Measurements from ENCODE around the gene PSMA1.

PSMA1 gene

GRCh38 chr11:14522245-14522644, 2.1 kb upstream of the PSMA1 start:
- H3K4me3 ChIP-seq (ENCODE audit: severe bottlenecking) = no peak overlapping the region
- no peaks in the 10 kb centered on the region for H3K27me3 ChIP-seq (ENCODE audit: insufficient read depth, poor library complexity, severe bottlenecking)
- TF ChIP-seq CTCF (IDR thresholded peaks at IDR 0.05; ENCODE audit: poor library complexity, severe bottlenecking) = no peak
- H3K27ac ChIP-seq (ENCODE audit: poor library complexity, severe bottlenecking) = no peak overlapping the region
- H3K4me1 ChIP-seq (ENCODE audit: insufficient read depth, poor library complexity, severe bottlenecking) = peaks cover 5% of the 10 kb centered on the region
- peaks cover 20% of the 10 kb centered on the region for H3K36me3 ChIP-seq (ENCODE audit: low read depth)
- no peak for DNase-seq (ENCODE audit: low spot score)
- no peak for ATAC-seq (ENCODE audit: low read depth)
- no peaks in the 10 kb centered on the region for H3K9me3 ChIP-seq (ENCODE audit: severe bottlenecking)

GRCh38 chr11:14520747-14521151, 563 bp upstream of the PSMA1 start:
- H3K4me1 ChIP-seq (ENCODE audit: insufficient read depth, poor library complexity, severe bottlenecking) = peaks cover 5% of the 10 kb centered on the region
- H3K4me3 ChIP-seq (ENCODE audit: severe bottlenecking) = peak overlapping the region; percentile 63
- ATAC-seq (ENCODE audit: low read depth) (no peak), DNase-seq (ENCODE audit: low spot score) (no peak)
- peak overlapping the region; percentile 75 for H3K27ac ChIP-seq (ENCODE audit: poor library complexity, severe bottlenecking)
- H3K9me3 ChIP-seq (ENCODE audit: severe bottlenecking) = no peaks in the 10 kb centered on the region
- H3K27me3 ChIP-seq (ENCODE audit: insufficient read depth, poor library complexity, severe bottlenecking) = no peaks in the 10 kb centered on the region
- H3K36me3 ChIP-seq (ENCODE audit: low read depth) = peaks cover 35% of the 10 kb centered on the region
- no peak for TF ChIP-seq CTCF (IDR thresholded peaks at IDR 0.05; ENCODE audit: poor library complexity, severe bottlenecking)

- Histone ChIP-seq H3K27ac (ENCODE audit: poor library complexity, severe bottlenecking) (peak overlapping the region; percentile 75), H3K9me3 (ENCODE audit: severe bottlenecking) (no peaks in the 10 kb centered on the region), H3K27me3 (ENCODE audit: insufficient read depth, poor library complexity, severe bottlenecking) (no peaks in the 10 kb centered on the region), H3K4me3 (ENCODE audit: severe bottlenecking) (peak overlapping the region; percentile 63), H3K4me1 (ENCODE audit: insufficient read depth, poor library complexity, severe bottlenecking) (peaks cover 5% of the 10 kb centered on the region), H3K36me3 (ENCODE audit: low read depth) (peaks cover 46% of the 10 kb centered on the region)
- DNase-seq (ENCODE audit: low spot score) (no peak), ATAC-seq (ENCODE audit: low read depth) (peak; percentile 21)
- no peak for TF ChIP-seq CTCF (IDR thresholded peaks at IDR 0.05; ENCODE audit: poor library complexity, severe bottlenecking)
Measured at GRCh38 chr11:14519597-14519916, 629 bp downstream of the PSMA1 start.

- H3K27me3 ChIP-seq (ENCODE audit: insufficient read depth, poor library complexity, severe bottlenecking) = no peaks in the 10 kb centered on the region
- no peak for TF ChIP-seq CTCF (IDR thresholded peaks at IDR 0.05; ENCODE audit: poor library complexity, severe bottlenecking)
- peak overlapping the region; percentile 75 for H3K27ac ChIP-seq (ENCODE audit: poor library complexity, severe bottlenecking)
- peak overlapping the region; percentile 63 for H3K4me3 ChIP-seq (ENCODE audit: severe bottlenecking)
- DNase-seq (ENCODE audit: low spot score) = no peak
- ATAC-seq (ENCODE audit: low read depth) = no peak
- peaks cover 53% of the 10 kb centered on the region for H3K36me3 ChIP-seq (ENCODE audit: low read depth)
- H3K4me1 ChIP-seq (ENCODE audit: insufficient read depth, poor library complexity, severe bottlenecking) = peaks cover 5% of the 10 kb centered on the region
- no peaks in the 10 kb centered on the region for H3K9me3 ChIP-seq (ENCODE audit: severe bottlenecking)
Measured at GRCh38 chr11:14518820-14519219, 1.4 kb downstream of the PSMA1 start.

- no peaks in the 10 kb centered on the region for H3K27me3 ChIP-seq (ENCODE audit: insufficient read depth, poor library complexity, severe bottlenecking)
- TF ChIP-seq CTCF (IDR thresholded peaks at IDR 0.05; ENCODE audit: poor library complexity, severe bottlenecking) = no peak
- no peak overlapping the region for H3K27ac ChIP-seq (ENCODE audit: poor library complexity, severe bottlenecking)
- peaks cover 92% of the 10 kb centered on the region for H3K36me3 ChIP-seq (ENCODE audit: low read depth)
- no peak overlapping the region for H3K4me3 ChIP-seq (ENCODE audit: severe bottlenecking)
- peaks cover 3% of the 10 kb centered on the region for H3K4me1 ChIP-seq (ENCODE audit: insufficient read depth, poor library complexity, severe bottlenecking)
- H3K9me3 ChIP-seq (ENCODE audit: severe bottlenecking) = no peaks in the 10 kb centered on the region
- no peak for DNase-seq (ENCODE audit: low spot score)
- ATAC-seq (ENCODE audit: low read depth) = no peak
Measured at GRCh38 chr11:14513800-14514199, 6.4 kb downstream of the PSMA1 start.
